ENCODE data around the gene WDR64.

WDR64 gene

DNA sequence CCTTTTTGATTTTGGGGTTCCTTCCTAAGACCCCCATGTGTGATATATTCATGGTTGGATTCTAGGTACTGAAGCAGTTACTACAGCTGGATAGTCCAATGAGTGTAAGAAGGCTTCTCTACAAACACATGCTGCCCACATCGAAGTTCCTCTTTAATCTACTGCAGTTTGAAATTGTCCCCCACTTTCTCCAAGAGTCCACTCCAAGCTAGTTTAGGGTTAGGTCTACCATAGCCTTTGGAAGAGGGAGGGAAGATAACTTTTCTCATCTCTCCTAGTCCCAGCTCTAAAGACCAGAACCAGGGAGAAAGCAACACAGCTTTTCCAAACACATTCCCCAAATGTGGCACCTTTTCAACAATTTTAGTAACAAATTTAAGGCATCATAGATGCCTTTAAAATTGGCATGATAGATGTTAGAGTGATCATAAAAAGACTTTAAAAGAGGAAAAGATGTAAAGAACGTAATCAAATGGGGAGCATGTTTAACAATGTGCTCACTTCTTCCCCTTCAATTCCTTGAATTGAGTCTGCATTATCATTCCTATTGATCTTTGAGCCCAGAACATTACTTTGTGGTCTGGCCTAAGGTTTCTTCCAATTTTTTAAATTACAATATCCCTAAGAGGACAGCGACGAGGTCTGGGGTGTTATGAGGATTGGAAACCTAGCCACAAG lies 194.9 kb downstream of the WDR64 start:
- no peak for DNase-seq

DNA sequence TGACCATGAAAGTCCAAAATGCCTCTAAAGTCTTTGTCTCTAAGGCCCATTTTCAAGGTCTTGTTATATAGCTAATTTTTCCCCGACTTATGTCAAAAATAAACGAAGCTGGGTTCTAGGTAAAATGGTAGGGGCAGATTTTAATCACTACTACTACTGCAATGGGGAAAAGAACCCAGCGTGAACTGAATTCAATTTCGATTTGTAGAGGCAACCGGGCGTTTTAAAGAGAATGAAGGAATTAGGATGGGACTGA lies 195.4 kb downstream of the WDR64 start:
- no peak for DNase-seq

DNA sequence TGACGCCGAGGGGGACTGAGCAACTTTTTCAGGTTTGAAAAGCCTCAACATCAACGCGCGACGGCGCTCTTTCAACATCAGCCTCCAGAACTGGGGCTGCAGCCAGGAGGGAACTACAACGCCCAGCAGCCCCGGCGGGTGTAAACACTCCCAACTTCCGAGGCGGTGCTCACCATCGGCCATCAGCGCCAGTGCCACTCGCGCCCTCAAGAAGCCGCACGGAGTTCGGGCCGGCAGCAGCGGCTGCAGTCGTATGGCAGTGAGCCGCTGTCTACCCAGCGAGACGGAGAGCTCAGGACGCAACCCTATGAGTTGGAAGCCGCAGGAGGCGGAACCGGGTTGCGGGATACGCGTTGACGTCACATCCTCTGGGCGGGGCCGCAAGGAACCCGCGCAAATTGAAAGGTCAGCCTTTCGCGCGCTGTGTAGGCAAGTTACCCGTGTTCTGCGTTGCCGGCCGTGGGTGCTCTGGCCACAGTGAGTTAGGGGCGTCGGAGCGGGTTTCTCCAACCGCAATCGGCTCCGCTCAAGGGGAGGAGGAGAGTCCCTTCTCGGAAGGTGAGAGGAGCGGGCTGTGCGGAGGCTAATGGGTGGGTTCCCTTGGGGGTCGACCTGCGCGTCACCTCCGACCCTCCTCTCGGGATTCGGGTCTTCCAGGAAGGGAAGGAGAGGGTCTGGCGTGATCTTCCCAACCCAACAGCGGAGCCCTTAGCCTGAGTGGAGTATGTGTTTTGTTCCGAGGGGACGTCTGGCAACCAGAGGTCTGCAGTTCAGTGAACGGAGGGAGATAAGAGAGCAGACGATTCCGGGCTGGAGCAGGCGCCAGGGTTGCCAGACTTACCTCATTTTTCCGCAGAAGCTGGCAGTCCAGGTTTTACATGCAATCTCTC lies 196.0 kb downstream of the WDR64 start, which contains the start of gene EXO1:
EXO1 (plus strand) TSS at position 409 of the 890 bp plus-strand sequence. CDS start 2,222 bp downstream, outside the sequence.
- peak; percentile 77 for DNase-seq

DNA sequence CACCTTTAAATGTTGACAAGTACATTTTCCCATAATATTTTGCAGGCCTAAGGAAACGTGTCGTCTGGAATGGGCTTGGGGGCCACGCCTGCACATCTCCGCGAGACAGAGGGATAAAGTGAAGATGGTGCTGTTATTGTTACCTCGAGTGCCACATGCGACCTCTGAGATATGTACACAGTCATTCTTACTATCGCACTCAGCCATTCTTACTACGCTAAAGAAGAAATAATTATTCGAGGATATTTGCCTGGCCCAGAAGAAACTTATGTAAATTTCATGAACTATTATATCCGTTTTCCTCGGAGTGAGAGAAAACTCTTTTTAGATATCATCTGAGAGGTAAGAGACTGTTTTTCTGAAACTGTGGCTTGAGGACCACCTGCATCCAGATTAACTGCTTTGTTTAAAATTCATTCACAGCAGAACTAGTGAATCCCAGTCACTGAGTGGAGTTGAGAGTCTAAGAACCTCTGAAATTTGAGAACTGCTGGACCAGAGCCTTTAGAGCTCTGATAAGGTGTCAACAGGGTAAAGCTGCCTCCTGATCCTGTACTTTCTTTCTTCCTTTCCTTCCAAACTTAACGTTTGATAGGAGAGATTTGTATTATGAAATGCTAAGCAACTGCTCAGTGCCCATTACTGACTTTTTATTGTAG lies 196.7 kb downstream of the WDR64 start:
- DNase-seq, result no peak

DNA sequence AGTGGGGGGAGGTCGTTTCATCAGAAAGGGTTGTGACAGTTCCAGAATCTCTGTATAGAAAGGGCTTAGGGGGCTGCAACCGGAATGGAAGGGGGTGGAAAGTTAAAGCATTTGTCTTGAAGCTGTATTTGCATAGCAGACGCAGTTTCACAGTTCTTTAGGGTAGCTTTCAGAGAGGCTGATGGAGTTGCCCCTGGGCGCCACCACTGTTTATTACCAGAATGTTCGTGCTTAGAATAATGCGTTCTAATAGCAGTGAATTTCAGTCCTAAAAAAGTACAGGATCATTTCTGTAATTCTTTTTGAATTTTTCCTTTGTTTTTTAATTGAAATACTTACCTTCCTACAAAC lies 197.2 kb downstream of the WDR64 start:
- DNase-seq, result no peak

All from NCI-H226 (cell line).